ENCODE measurements around the gene PEF1.
A peak's percentile ranks its signal among the peaks of the same experiment; 100 is the strongest.

The PEF1 gene

DNA sequence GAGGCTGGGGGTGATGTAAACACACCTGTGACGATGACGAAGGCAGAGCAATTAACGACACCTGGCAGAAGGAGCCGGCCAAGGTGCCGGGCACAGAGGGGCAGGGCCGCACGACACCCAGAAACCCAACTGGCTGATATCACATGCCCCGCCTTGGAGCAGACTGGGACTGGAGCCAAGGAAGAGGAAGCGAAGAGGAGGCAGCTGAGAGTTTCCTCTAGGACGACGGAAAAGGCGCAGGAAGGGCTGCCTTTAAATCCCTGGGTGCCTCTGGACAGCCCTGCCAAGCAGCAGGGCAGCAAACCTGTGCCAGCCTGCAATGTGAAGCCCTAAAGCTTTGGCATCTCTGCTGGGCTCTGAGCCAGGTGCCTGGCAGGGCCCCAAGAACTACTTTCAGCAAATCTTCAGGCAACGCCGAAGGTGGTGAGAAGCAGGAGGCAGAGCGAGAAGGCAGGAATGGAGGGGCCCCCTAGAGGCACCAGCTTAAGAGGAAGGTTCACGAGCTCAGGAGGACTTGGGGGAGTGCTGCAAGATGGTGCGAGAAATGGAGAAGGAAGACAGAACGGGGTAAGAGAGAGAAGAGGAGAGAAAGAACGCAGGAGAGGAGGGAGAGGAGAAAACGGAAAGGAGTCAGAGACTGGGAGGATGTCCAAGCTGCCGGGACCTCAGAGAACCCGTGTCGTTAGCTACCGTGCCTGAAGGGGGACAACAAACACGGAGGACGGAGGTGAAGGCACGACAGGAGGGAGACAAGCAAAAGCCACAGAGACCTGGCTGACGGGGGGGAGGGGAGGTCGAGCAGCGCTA is 25.3 kb upstream of the PEF1 start:
- DNase-seq (ENCODE audit: low read depth), result peak; percentile 40

DNA sequence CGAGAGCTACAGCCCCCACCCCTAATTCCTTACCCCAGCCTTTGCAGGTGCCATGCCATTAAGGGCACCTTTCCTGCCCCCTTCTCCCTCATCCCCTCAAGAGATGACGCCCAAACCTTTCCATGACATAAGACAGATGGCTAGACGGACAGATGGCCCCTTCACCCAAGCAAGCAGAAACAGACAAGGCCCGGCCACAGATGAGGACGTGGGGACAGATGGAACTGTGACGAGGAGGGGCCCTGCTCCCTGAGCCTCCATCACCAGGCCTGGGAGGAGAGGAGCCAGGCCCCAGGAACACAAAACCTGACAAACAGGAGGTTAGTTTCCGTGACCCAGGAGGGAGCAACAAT is 24.7 kb upstream of the PEF1 start:
- DNase-seq (ENCODE audit: low read depth), result no peak
- no peak overlapping the region for H3K4me3 ChIP-seq (ENCODE audit: control insufficient read depth, low read depth, low read length)
- TF ChIP-seq, protein P1, sequence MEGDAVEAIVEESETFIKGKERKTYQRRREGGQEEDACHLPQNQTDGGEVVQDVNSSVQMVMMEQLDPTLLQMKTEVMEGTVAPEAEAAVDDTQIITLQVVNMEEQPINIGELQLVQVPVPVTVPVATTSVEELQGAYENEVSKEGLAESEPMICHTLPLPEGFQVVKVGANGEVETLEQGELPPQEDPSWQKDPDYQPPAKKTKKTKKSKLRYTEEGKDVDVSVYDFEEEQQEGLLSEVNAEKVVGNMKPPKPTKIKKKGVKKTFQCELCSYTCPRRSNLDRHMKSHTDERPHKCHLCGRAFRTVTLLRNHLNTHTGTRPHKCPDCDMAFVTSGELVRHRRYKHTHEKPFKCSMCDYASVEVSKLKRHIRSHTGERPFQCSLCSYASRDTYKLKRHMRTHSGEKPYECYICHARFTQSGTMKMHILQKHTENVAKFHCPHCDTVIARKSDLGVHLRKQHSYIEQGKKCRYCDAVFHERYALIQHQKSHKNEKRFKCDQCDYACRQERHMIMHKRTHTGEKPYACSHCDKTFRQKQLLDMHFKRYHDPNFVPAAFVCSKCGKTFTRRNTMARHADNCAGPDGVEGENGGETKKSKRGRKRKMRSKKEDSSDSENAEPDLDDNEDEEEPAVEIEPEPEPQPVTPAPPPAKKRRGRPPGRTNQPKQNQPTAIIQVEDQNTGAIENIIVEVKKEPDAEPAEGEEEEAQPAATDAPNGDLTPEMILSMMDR (conservative IDR thresholded peaks at IDR 0.05; ENCODE audit: control insufficient read depth, insufficient read depth, low read depth, low read length), result no peak

More for the DNA sequence above, 25.3 kb upstream of the PEF1 start:
- H3K4me3 ChIP-seq (ENCODE audit: control insufficient read depth, low read depth, low read length), result no peak overlapping the region
- TF ChIP-seq, protein P1 (conservative IDR thresholded peaks at IDR 0.05; ENCODE audit: control insufficient read depth, insufficient read depth, low read depth, low read length), result no peak

DNA sequence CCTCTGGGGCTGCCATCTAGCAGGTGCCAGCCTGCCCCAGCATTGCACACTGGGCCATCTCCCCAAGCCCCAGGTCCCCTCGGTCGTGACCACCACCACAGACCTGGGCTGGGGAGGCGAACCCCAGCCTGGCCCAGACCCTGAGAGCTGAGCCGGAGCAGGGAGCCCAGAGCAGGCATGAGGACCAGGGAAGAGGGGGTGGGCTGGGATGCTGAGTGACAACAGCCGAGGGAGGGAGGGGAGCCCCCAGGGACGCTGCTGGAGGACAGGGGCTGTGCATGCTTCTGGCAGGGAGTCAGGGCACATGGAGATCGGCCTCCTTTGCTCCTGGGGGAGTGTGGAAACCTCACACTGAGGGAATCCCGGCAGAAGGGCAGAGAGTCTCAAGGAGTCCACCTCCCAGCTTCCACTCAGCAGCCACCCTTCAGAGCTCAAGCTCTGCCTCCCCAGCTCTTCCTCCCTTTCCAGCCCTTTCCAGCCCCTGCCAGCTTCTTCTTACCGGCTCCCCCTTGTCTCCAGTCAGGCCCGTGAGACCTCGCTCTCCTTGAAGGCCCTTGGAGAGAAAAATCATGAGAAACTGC is 23.7 kb upstream of the PEF1 start:
- TF ChIP-seq, protein P1 (conservative IDR thresholded peaks at IDR 0.05; ENCODE audit: control insufficient read depth, insufficient read depth, low read depth, low read length), result no peak
- no peak overlapping the region for H3K4me3 ChIP-seq (ENCODE audit: control insufficient read depth, low read depth, low read length)
- no peak for DNase-seq (ENCODE audit: low read depth)

DNA sequence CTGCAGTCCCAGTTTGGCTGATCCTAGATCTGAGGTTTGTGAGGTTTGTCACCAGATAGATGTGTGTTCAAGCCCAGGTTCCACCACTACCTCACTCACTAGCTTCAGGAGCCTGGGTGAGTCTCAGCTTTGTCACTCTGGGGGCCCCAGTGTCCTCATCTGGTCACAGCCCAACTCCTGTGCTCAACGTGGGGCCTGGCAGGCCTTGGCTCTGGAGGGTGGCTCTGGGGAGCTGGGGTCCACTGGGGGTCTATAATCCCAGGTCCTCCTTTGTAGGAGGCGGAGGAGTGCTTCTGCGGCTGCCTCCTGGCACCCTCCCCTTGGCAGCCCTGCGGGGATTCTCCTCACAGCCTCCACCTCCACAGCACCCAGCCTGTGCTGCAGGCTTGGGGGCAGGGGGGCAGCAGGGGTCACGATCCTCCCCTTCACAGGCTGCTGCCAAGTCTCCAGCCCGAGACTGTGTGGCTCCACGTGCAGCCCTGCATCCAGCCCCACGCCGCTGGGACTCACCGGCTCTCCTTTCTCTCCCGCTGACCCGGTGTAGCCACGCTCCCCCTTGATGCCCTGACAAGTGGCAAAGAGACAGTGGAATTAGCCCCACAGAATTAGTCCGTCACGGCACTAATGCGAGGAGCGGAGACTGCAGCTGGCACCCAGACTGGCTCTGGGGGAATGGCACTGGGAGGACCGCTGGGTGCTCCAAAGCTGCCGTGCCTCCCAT is 22.5 kb upstream of the PEF1 start:
- TF ChIP-seq, protein P1 (conservative IDR thresholded peaks at IDR 0.05; ENCODE audit: control insufficient read depth, insufficient read depth, low read depth, low read length), result no peak
- H3K4me3 ChIP-seq (ENCODE audit: control insufficient read depth, low read depth, low read length), result no peak overlapping the region
- DNase-seq (ENCODE audit: low read depth), result no peak

DNA sequence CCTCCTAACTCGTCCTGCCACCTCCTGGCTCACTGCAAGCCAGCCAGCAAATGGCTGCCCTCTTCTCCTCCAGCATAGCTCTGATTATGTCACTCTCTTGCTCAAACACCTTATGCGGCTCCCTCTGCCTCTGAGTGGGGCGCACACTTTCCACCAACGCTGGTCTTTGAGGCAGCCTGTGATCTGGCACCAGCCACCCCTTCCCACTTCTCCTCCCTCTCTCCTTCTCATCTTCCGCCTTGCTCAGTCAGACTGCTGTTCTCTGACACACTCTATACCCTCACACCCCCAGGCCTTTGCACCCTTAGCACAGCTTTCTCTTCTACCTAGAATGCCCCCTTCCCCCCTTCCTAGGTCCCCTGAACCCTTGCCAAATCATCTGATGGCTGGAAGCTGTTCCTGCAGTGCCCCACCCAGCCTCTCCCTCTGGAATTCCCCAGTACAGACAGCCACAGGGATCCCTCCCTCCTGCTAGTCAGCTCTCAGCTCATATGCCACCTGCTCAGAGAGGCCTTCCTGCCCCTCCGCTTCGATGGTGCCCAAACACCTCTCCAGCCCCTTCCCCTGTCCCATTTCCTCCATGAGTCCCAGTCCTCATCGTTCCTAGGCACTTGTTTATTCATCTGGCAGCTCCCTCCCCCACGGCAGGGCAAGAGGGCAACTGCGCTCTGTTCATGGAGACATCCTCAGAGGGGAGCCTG is 21.7 kb upstream of the PEF1 start:
- TF ChIP-seq, protein P1 (conservative IDR thresholded peaks at IDR 0.05; ENCODE audit: control insufficient read depth, insufficient read depth, low read depth, low read length), result no peak
- H3K4me3 ChIP-seq (ENCODE audit: control insufficient read depth, low read depth, low read length), result no peak overlapping the region
- peak; percentile 33 for DNase-seq (ENCODE audit: low read depth)

DNA sequence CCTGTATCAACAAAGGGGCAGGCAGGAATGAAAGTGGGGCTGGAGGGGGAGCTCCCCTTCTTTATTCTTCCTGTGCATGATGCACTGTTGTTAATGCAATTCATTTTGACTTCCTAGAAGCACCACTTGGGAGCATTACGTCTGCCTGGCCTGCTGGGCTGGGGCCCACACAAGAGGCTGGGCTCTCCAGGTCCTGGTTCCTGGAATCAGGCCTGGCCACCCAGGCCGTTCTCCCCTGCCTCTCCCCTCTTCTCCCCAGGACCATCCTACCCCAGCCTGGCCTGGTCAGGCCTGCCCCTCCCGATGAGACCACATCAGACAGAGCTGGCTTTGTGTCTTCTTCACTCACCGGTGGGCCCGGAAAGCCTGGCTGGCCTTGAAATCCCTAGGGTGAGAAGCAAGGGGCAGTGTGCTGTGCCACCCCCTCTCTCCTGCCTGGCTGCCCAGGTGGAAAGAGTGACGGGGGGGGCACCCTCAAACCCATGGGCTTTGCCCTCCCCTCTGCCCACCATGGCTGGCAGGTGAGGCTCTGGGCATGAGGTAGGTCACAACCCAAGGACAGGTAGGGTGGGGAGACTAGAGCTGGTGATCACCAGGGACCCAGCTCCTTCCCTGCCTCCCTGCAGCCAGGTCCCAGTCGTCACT is 20.7 kb upstream of the PEF1 start:
- DNase-seq (ENCODE audit: low read depth), result no peak
- H3K4me3 ChIP-seq (ENCODE audit: control insufficient read depth, low read depth, low read length), result no peak overlapping the region
- TF ChIP-seq, protein P1 (conservative IDR thresholded peaks at IDR 0.05; ENCODE audit: control insufficient read depth, insufficient read depth, low read depth, low read length), result no peak
